DND-41 (cell line): ENCODE results near the gene TCF7.

ENCODE experiments used
- ATAC-seq: fragments of 200-7000 bp; cut with Tn5 transposase; 3 replicates; pipeline ENCODE4 v1.9.1; 2021; ENCODE audit warnings: low read depth; ENCODE audit not compliant: insufficient read depth
- DNase-seq: peaks from one replicate; pipeline ENCODE4 v3.0.0-alpha.2; 2020
- H2AFZ ChIP-seq: 2 replicates; pipeline ENCODE4 v1.6.0; 2012; ENCODE audit warnings: low read depth, low read length
- H3K27ac ChIP-seq: 2 replicates; pipeline ENCODE4 v1.5.1; 2012; ENCODE audit warnings: low read length, inconsistent platforms
- H3K27me3 ChIP-seq: fragments of 200-600 bp; sonication (generic); 2 replicates; pipeline ENCODE4 v1.6.0; 2012; ENCODE audit warnings: low read length, mild to moderate bottlenecking, inconsistent platforms; ENCODE audit not compliant: insufficient read depth, poor library complexity
- H3K36me3 ChIP-seq: 2 replicates; pipeline ENCODE4 v1.5.1; 2012; ENCODE audit warnings: low read length, inconsistent platforms; ENCODE audit not compliant: insufficient read depth
- H3K4me1 ChIP-seq: 2 replicates; pipeline ENCODE4 v1.5.1; 2012; ENCODE audit warnings: mild to moderate bottlenecking, low read length; ENCODE audit not compliant: insufficient read depth
- H3K4me2 ChIP-seq: 2 replicates; pipeline ENCODE4 v1.6.0; 2012; ENCODE audit warnings: mild to moderate bottlenecking, moderate library complexity, low read length, inconsistent platforms; ENCODE audit not compliant: insufficient read depth
- H3K4me3 ChIP-seq, 2 experiments: fragments of 200-600 bp in 1 of 2; shearing (Covaris generic) in 1 of 2; 2 replicates each; pipeline ENCODE4 v1.5.1; 2012 to 2016; ENCODE audit warnings: inconsistent platforms in 2 of 2, low read length in 2 of 2, mild to moderate bottlenecking in 2 of 2, low read depth in 1 of 2, moderate library complexity in 1 of 2
- H3K79me2 ChIP-seq: 2 replicates; pipeline ENCODE4 v1.6.0; 2012; ENCODE audit warnings: low read length, inconsistent platforms; ENCODE audit not compliant: insufficient read depth
- H3K9ac ChIP-seq: 2 replicates; pipeline ENCODE4 v1.6.0; 2012; ENCODE audit warnings: low read depth, mild to moderate bottlenecking, inconsistent platforms, low read length, moderate library complexity
- H3K9me3 ChIP-seq: 2 replicates; pipeline ENCODE4 v1.5.1; 2012; ENCODE audit warnings: low read length, moderate library complexity, mild to moderate bottlenecking, inconsistent platforms; ENCODE audit not compliant: insufficient read depth, severe bottlenecking
- H4K20me1 ChIP-seq: 2 replicates; pipeline ENCODE4 v1.6.0; 2012; ENCODE audit warnings: low read length; ENCODE audit not compliant: insufficient read depth
- EZH2 ChIP-seq: IDR thresholded peaks from 3 replicates; pipeline ENCODE4 v1.6.1; 2012; ENCODE audit warnings: borderline replicate concordance, low read depth, mild to moderate bottlenecking, moderate library complexity, low read length, inconsistent platforms; ENCODE audit not compliant: severe bottlenecking
- TF ChIP-seq, protein P1 (sequence below): IDR thresholded peaks from 2 replicates; pipeline ENCODE4 v1.5.1; 2012; ENCODE audit warnings: borderline replicate concordance, low read length, moderate library complexity, mild to moderate bottlenecking; ENCODE audit not compliant: poor library complexity, severe bottlenecking; ENCODE audit errors: extremely low read depth

The TCF7 gene

DNA sequence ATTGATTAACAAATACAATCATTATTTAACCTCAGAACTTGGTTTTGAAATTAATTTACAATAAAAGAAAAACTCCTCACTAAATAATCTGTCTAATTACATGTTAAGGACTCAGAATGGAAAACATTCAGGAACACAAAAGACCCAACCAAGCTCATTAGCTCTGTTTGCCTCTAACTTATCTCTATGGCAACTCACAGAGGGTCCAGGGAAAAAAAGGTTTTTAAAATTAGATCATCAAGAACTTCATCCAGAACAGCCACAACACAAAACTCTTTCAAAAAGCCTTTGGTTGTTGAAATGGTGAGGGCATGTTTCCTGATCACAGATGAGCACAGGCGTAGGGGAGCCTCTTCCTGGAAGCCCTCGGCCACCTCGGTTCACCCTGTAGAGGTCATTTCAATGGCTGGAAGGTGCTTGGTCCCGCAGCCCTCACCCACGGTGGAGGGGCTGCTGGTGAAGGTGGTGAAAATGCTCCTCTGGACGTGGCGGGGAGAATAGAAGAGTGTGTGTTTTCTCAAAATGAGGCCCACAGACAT lies 17.2 kb upstream of the TCF7 start:
- no peak overlapping the region for H3K27ac ChIP-seq
- H3K4me3 ChIP-seq: no peak overlapping the region
- H3K4me2 ChIP-seq: no peak overlapping the region
- H3K27me3 ChIP-seq: peaks cover 2% of the 10 kb centered on the region
- H3K4me1 ChIP-seq: peaks cover 4% of the 10 kb centered on the region; the same call in 1 of the 2 replicates
- H3K9ac ChIP-seq: no peak overlapping the region
- TF ChIP-seq, protein P1, sequence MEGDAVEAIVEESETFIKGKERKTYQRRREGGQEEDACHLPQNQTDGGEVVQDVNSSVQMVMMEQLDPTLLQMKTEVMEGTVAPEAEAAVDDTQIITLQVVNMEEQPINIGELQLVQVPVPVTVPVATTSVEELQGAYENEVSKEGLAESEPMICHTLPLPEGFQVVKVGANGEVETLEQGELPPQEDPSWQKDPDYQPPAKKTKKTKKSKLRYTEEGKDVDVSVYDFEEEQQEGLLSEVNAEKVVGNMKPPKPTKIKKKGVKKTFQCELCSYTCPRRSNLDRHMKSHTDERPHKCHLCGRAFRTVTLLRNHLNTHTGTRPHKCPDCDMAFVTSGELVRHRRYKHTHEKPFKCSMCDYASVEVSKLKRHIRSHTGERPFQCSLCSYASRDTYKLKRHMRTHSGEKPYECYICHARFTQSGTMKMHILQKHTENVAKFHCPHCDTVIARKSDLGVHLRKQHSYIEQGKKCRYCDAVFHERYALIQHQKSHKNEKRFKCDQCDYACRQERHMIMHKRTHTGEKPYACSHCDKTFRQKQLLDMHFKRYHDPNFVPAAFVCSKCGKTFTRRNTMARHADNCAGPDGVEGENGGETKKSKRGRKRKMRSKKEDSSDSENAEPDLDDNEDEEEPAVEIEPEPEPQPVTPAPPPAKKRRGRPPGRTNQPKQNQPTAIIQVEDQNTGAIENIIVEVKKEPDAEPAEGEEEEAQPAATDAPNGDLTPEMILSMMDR: no peak
- no peak for TF ChIP-seq EZH2
- H3K79me2 ChIP-seq: no peaks in the 10 kb centered on the region
- no peak for DNase-seq
- H3K36me3 ChIP-seq: no peaks in the 10 kb centered on the region
- no peak overlapping the region for H2AFZ ChIP-seq
- peaks cover 2% of the 10 kb centered on the region; the same call in 1 of the 2 replicates for H4K20me1 ChIP-seq
- ATAC-seq: no peak
- no peaks in the 10 kb centered on the region for H3K9me3 ChIP-seq

DNA sequence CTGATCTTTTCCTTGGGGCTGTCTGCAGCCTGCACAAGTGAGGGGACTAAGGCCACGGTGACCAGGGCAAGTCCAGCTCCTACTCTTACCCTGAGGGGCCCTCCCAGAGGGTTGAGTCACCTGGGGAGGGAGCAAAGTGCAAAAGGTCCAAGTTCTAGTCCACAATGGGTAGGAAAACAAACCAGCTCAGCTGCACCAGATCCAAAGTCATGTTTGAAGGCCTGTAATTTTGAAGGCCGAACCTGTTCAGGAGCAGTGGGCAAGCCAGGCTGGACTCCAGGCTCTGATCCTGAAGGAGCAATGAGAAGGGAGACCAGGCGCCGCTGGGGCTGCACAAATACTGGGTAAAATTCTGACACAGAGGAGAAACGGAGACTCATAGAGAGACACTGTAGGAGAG lies 15.8 kb upstream of the TCF7 start:
- Histone ChIP-seq H3K27ac (no peak overlapping the region), H3K4me2 (no peak overlapping the region), H3K9me3 (no peaks in the 10 kb centered on the region), H2AFZ (no peak overlapping the region), H4K20me1 (no peaks in the 10 kb centered on the region; the same call in 1 of the 2 replicates), H3K4me3 (no peak overlapping the region), H3K4me1 (peaks cover 4% of the 10 kb centered on the region; the same call in 1 of the 2 replicates), H3K36me3 (no peaks in the 10 kb centered on the region), H3K9ac (no peak overlapping the region), H3K79me2 (no peaks in the 10 kb centered on the region), H3K27me3 (peaks cover 2% of the 10 kb centered on the region)
- no peak for ATAC-seq
- DNase-seq: no peak
- TF ChIP-seq EZH2: no peak
- TF ChIP-seq, protein P1: no peak

DNA sequence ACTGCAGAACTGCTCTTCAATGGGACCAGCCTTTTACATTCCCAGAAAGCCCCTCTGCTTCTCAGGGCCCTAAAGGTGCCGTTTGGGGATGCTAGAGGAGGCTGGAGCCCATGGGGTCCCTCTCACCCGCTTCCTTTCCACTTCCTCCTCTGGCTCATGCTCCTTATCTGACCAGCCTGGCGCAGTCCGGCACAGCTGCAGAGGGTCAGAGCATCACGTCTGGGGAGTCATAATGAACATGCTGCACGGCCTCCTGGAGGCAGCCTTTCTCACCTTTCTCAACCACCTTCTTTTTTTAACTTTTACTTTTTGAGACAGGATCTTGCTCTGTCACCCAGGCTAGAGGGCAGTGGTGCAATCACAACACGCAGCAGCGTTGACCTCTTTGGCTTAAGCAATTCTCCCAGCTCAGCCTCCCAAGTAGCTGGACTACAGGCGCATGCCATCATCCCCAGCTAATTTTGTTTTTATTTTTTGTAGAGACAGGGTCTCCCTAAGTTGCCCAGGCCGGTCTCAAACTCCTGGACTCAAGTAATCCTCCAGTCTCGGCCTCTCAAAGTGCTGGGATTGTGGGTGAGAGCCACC lies 15.1 kb upstream of the TCF7 start:
- Histone ChIP-seq H2AFZ (no peak overlapping the region), H3K4me1 (peaks cover 4% of the 10 kb centered on the region; the same call in 1 of the 2 replicates), H3K27me3 (peaks cover 2% of the 10 kb centered on the region), H3K79me2 (no peaks in the 10 kb centered on the region), H3K36me3 (no peaks in the 10 kb centered on the region), H3K4me2 (no peak overlapping the region), H3K27ac (no peak overlapping the region), H3K9me3 (no peaks in the 10 kb centered on the region), H4K20me1 (no peaks in the 10 kb centered on the region; the same call in 1 of the 2 replicates), H3K4me3 (no peak overlapping the region), H3K9ac (no peak overlapping the region)
- ATAC-seq: no peak
- TF ChIP-seq EZH2: no peak
- TF ChIP-seq, protein P1: no peak
- no peak for DNase-seq
